NCI-H2107 (cell line): Measurements from ENCODE around the gene GLP1R.
A peak's percentile ranks its signal among the peaks of the same experiment; 100 is the strongest.

Experiments used
- DNase-seq: peaks from one replicate; lab custom pipeline; 2025; lab: John Stamatoyannopoulos, UW

The GLP1R gene

GRCh38 chr6:39086294-39086693 lies 37.7 kb downstream of the GLP1R start:
- DNase-seq = no peak

GRCh38 chr6:39086711-39087110 lies 38.1 kb downstream of the GLP1R start:
- DNase-seq = no peak

GRCh38 chr6:39087197-39087596 lies 38.6 kb downstream of the GLP1R start:
- no peak for DNase-seq

GRCh38 chr6:39088331-39088730 lies 39.8 kb downstream of the GLP1R start:
- DNase-seq = no peak

GRCh38 chr6:39090036-39090435 lies 41.5 kb downstream of the GLP1R start:
- no peak for DNase-seq

GRCh38 chr6:39091220-39091619 lies 42.6 kb downstream of the GLP1R start:
- DNase-seq = no peak

- no peak for DNase-seq
Observed at GRCh38 chr6:39092124-39092523, 43.5 kb downstream of the GLP1R start.

GRCh38 chr6:39093149-39093708 lies 44.6 kb downstream of the GLP1R start:
- DNase-seq = no peak

- no peak for DNase-seq
Observed at GRCh38 chr6:39095578-39095977, 47.0 kb downstream of the GLP1R start.

- DNase-seq = no peak
Observed at GRCh38 chr6:39100358-39100757, 51.8 kb downstream of the GLP1R start.

- no peak for DNase-seq
Observed at GRCh38 chr6:39102071-39102820, 53.7 kb downstream of the GLP1R start.

GRCh38 chr6:39102821-39103136 lies 54.2 kb downstream of the GLP1R start:
- no peak for DNase-seq

GRCh38 chr6:39104528-39104927 lies 55.9 kb downstream of the GLP1R start:
- no peak for DNase-seq

- no peak for DNase-seq
Observed at GRCh38 chr6:39107034-39107433, 58.5 kb downstream of the GLP1R start.

GRCh38 chr6:39107641-39108040 lies 59.1 kb downstream of the GLP1R start:
- no peak for DNase-seq

- DNase-seq = no peak
Observed at GRCh38 chr6:39108041-39108839, 59.7 kb downstream of the GLP1R start.

- DNase-seq = no peak
Observed at GRCh38 chr6:39111280-39111679, 62.7 kb downstream of the GLP1R start.

- DNase-seq = no peak
Observed at GRCh38 chr6:39113788-39114187, 65.2 kb downstream of the GLP1R start.

- DNase-seq = no peak
Observed at GRCh38 chr6:39114388-39114703, 65.8 kb downstream of the GLP1R start.

- peak; percentile 26 for DNase-seq
Observed at GRCh38 chr6:39114704-39115599, 66.4 kb downstream of the GLP1R start, which contains the start of gene SAYSD1. Gene SAYSD1, minus strand, starts transcription at chr6:39115186. Its CDS starts 97 bp downstream, at chr6:39115089.

- no peak for DNase-seq
Observed at GRCh38 chr6:39118921-39119320, 70.3 kb downstream of the GLP1R start.

GRCh38 chr6:39124114-39124513 lies 75.5 kb downstream of the GLP1R start:
- no peak for DNase-seq
